ENCODE measurements around the gene MPRIP.

MPRIP gene

DNA sequence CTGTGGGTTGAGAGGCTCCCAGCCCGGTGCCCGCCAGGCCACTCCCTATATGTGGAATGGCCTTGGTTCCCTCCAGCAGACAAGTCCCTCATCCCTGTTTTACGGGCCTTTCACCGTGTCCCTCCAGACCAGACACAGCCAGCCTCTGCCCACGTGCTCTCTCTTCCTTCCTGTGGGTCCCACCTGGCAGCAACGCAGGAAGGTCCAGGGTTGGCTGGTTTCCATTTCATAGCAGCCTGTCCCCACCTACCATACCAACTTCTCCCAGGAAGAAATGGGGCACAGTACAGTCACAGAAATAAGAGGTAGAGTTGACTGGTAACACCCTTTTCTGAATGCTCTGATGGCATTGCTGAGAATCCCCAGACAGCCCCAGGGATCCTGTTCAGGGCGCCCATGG is 128.9 kb downstream of the MPRIP start:
- TF ChIP-seq CTCF (IDR thresholded peaks at IDR 0.05; ENCODE audit: low read depth, low read length) = no peak
- DNase-seq (ENCODE audit: extremely low read depth, low read depth) = no peak

DNA sequence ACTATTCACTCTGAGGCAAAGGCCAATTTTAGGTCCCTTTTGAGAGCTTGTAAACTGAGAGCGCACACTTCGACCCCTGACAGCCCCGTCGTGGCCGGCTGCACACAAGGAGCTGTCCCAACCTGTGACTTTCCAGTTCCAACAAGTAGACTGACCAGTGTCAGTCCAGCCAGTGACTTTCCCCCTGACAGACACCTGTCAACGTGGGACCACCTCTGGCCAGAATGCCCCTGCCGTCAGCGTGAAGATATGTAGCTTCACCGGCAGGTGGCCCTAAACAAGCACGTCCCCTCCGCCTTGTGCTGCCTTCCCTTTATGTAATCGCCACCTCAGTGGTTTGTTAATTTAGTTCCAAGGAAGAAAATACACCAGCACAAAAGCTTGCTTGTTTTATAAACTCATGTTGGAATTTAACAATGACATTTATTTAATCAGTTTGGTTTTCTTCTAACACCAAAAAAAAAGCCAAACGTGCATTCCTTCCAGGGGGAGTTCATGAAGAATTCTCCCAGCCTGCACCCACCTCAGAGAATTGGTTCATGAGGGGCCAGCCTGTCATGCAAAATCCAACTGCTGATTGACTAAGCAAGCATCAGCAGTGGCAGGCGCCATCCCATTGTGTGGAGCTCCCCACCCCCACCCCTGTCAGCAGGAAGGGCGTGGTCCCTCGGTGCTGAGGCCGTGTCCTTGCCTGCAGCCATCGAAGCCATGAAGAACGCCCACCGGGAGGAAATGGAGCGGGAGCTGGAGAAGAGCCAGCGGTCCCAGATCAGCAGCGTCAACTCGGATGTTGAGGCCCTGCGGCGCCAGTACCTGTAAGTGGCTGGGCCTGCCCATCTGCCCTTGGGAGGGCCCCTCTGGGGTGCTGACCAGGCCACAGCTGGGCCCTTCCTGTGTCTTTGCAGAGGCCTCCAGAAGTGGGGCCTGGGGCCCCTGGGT is 130.0 kb downstream of the MPRIP start:
- no peak for DNase-seq (ENCODE audit: extremely low read depth, low read depth)
- TF ChIP-seq CTCF (IDR thresholded peaks at IDR 0.05; ENCODE audit: low read depth, low read length) = no peak

DNA sequence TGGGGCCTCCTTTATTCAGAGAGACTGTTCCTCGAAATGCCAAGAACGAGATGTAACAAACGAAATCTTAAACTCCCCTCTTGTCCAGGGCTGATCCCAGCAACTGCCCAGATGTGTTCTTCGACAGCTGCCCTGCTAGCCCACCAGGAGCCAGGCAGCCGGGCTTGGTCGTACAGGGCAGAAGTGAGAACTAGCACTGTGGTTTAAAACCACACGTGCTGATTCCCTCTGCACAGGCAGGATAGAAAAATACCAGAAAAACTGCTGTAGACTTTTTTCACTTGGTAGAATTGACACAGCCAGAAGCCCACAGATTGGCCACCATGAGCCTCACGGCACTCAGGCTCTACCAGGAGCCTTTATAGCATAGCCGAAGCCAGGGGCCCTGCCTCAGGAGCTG is 130.7 kb downstream of the MPRIP start:
- DNase-seq (ENCODE audit: extremely low read depth, low read depth) = no peak
- no peak for TF ChIP-seq CTCF (IDR thresholded peaks at IDR 0.05; ENCODE audit: low read depth, low read length)

DNA sequence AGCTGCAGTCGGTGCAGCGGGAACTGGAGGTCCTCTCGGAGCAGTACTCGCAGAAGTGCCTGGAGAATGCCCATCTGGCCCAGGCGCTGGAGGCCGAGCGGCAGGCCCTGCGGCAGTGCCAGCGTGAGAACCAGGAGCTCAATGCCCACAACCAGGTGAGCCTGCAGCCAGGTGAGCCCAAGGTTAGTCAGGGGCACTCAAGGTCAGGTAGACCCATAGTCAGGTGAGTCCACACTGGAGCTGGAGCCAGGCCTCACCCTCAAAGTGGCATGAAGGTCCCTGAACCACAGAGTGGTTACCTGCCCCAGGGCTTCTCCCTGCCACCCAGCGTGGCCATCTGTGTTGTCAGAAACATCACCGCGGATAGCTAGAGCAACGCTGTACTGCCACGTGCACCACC is 131.7 kb downstream of the MPRIP start:
- no peak for TF ChIP-seq CTCF (IDR thresholded peaks at IDR 0.05; ENCODE audit: low read depth, low read length)
- no peak for DNase-seq (ENCODE audit: extremely low read depth, low read depth)

- no peak for DNase-seq (ENCODE audit: extremely low read depth, low read depth)
These were observed 133.1 kb downstream of the MPRIP start for GRCh38 chr17:17175340-17175739.

DNA sequence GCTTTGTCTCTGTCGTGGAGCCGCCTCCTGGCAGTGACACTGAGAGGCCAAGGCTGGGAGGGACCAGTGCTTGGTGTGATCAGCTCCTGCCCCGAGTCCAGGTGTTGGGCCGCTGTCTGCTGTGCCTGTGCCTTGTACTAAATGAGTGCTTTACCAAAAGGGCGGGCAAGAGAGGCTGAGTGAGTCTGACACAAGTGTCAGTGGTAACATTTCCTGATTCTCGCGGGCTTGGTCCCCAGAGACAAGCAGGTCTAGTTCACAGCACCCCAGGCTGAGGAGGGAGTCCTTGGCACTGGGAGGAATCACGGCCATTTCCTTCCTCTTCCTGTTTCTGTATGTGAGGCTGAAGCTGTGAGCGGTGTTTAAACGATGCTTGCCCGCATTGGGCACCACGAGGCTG is 133.7 kb downstream of the MPRIP start:
- no peak for TF ChIP-seq CTCF (IDR thresholded peaks at IDR 0.05; ENCODE audit: low read depth, low read length)
- no peak for DNase-seq (ENCODE audit: extremely low read depth, low read depth)

More at GRCh38 chr17:17175340-17175739, 133.1 kb downstream of the MPRIP start:
- TF ChIP-seq CTCF (IDR thresholded peaks at IDR 0.05; ENCODE audit: low read depth, low read length) = no peak

DNA sequence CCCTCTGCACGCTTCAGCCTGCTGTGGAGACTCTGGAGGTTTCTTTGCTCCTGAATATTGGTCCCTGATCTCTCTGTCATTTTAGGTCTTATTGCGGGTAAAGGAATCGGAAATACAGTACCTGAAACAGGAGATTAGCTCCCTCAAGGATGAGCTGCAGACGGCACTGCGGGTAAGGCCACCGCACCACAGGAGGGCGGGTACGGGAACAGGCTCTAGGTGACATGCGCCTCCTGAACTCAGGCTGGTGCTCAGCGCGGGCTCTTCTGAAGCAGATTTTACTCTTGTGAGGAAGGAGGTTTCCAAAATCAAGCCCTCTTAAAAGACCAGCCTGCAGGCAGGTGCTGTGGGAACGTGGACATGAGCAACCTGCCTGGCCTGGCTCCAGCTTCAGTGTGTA is 134.1 kb downstream of the MPRIP start:
- no peak for DNase-seq (ENCODE audit: extremely low read depth, low read depth)

More for the DNA sequence above, 134.1 kb downstream of the MPRIP start:
- TF ChIP-seq CTCF (IDR thresholded peaks at IDR 0.05; ENCODE audit: low read depth, low read length) = no peak

Data from AG09319 (cell line).